Caco-2 (cell line): ENCODE data around the gene C2orf80. TPM values are rescaled to one million over a fixed set of nuclear protein-coding genes. Genes with fewer than 3 reads are reported as not detected.
"Not testable (repeated sequence)": the region's sequence is repeated elsewhere in the genome, so short reads cannot be mapped to it uniquely, and the experiment has no call there.

ENCODE experiments used
- BruUV-seq: library from RNA; stranded (reverse); fragments of 400-500 nt; replicated peaks from 2 replicates; lab custom pipeline; 2021; lab: Mats Ljungman, UMichigan
- CTCF ChIA-PET: fragments of 300-600 bp; sonication (Branson Sonifier 250); formaldehyde crosslinking; loops from one replicate; lab custom pipeline; 2022; ENCODE audit warnings: antibody characterized with exemption; lab: Charles Lee
- POLR2A ChIA-PET: fragments of 300-600 bp; sonication (Branson Sonifier 250); formaldehyde crosslinking; loops from one replicate; lab custom pipeline; 2022; ENCODE audit warnings: antibody characterized with exemption; lab: Charles Lee
- DNase-seq, 2 experiments: peaks; one replicate each; pipeline versions ENCODE4 v3.0.0 to v3.0.0-alpha.2; 2020 to 2022
- H3K27me3 ChIP-seq: replicated peaks from 2 replicates; pipeline ENCODE4 v1.6.0; 2011; ENCODE audit warnings: low read length; ENCODE audit not compliant: control insufficient read depth, insufficient read depth
- H3K36me3 ChIP-seq: 2 replicates; pipeline ENCODE4 v1.5.1; 2011; ENCODE audit warnings: low read length; ENCODE audit not compliant: control insufficient read depth, insufficient read depth
- H3K4me1 ChIP-seq: fragments of 250-450 bp; sonication (Bioruptor Pico); 2 replicates; pipeline ENCODE4 v1.5.1; 2020; ENCODE audit warnings: mild to moderate bottlenecking
- H3K4me3 ChIP-seq: 2 replicates; pipeline ENCODE4 v1.5.1; 2011; ENCODE audit warnings: low read depth, mild to moderate bottlenecking, control low read depth, low read length
- H3K9me3 ChIP-seq: fragments of 250-450 bp; sonication (Bioruptor Pico); 2 replicates; pipeline ENCODE4 v1.5.1; 2020; ENCODE audit warnings: mild to moderate bottlenecking, moderate library complexity
- H3K27ac Mint-ChIP-seq: one replicate; pipeline ENCODE4 v1.8.0; 2022; ENCODE audit warnings: mixed read lengths; ENCODE audit not compliant: unreplicated experiment
- H3K27me3 Mint-ChIP-seq: one replicate; pipeline ENCODE4 v1.8.0; 2022; ENCODE audit warnings: mixed read lengths; ENCODE audit not compliant: insufficient read depth, unreplicated experiment
- H3K36me3 Mint-ChIP-seq: one replicate; pipeline ENCODE4 v1.8.0; 2022; ENCODE audit warnings: mild to moderate bottlenecking, mixed read lengths; ENCODE audit not compliant: insufficient read depth, unreplicated experiment
- H3K4me1 Mint-ChIP-seq: one replicate; pipeline ENCODE4 v1.8.0; 2022; ENCODE audit warnings: low read depth, mixed read lengths; ENCODE audit not compliant: unreplicated experiment
- H3K4me3 Mint-ChIP-seq: one replicate; pipeline ENCODE4 v1.8.0; 2022; ENCODE audit warnings: mild to moderate bottlenecking, moderate library complexity, mixed read lengths; ENCODE audit not compliant: unreplicated experiment
- H3K9me3 Mint-ChIP-seq: one replicate; pipeline ENCODE4 v1.8.0; 2022; ENCODE audit warnings: mixed read lengths; ENCODE audit not compliant: unreplicated experiment
- intact Hi-C: fragments of 100-400 bp; cut with micrococcal nuclease; formaldehyde crosslinking; loops from one replicate; pipeline ENCODE4 v1.10.0; 2022; ENCODE audit not compliant: unreplicated experiment
- total RNA-seq: library from RNA; stranded (reverse); gene quantifications from 2 replicates; pipeline ENCODE4 v1.2.3, GENCODE V29; 2022
- TF ChIP-seq, protein P1 (sequence below), 2 experiments: fragments of 200-600 bp in 1 of 2; IDR thresholded peaks; 1 replicate in 1 of 2; 2 replicates in 1 of 2; pipeline versions ENCODE4 v1.5.1 to v1.8.0; 2011 to 2022; ENCODE audit warnings: antibody characterized with exemption in 1 of 2, control low read depth in 1 of 2, inconsistent platforms in 1 of 2, low read depth in 1 of 2, low read length in 1 of 2, mild to moderate bottlenecking in 1 of 2, moderate library complexity in 1 of 2; ENCODE audit not compliant: insufficient read depth in 1 of 2, severe bottlenecking in 1 of 2, unreplicated experiment in 1 of 2

The C2orf80 gene
- total RNA-seq, 1 experiment from 2014 or later = not detected

DNA sequence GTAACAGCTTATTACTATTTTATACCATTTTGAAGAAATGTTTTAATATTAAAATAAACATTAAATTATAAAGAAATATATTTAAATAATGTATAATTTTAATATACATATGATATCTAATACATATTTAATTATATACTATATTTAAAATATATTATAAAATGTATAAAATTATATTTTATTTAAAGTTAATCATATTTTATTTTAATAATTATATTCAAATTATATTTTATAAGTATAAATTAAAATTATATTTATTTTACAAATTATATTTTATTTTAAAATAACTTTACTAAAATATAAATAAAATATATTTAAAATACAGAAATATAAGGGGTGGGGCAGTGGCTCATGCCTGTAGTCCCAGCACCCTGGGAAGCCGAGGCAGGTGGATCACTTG is 67.6 kb downstream of the C2orf80 start:
- Histone ChIP-seq H3K27me3 (no peaks in the 10 kb centered on the region), H3K4me3 (no peak overlapping the region), H3K4me1 (peaks cover 36% of the 10 kb centered on the region), H3K9me3 (no peaks in the 10 kb centered on the region), H3K36me3 (no peaks in the 10 kb centered on the region)
- POLR2A ChIA-PET = no interaction called here
- H3K4me1 Mint-ChIP-seq = peaks cover 33% of the 10 kb centered on the region
- CTCF ChIA-PET = interaction anchor here (1.0 kb wide), 1 partner anchor 20 kb away, joined by 3 read pairs; no protein-coding TSS in a partner anchor
- BruUV-seq = no TSS peak
- TF ChIP-seq, protein P1, sequence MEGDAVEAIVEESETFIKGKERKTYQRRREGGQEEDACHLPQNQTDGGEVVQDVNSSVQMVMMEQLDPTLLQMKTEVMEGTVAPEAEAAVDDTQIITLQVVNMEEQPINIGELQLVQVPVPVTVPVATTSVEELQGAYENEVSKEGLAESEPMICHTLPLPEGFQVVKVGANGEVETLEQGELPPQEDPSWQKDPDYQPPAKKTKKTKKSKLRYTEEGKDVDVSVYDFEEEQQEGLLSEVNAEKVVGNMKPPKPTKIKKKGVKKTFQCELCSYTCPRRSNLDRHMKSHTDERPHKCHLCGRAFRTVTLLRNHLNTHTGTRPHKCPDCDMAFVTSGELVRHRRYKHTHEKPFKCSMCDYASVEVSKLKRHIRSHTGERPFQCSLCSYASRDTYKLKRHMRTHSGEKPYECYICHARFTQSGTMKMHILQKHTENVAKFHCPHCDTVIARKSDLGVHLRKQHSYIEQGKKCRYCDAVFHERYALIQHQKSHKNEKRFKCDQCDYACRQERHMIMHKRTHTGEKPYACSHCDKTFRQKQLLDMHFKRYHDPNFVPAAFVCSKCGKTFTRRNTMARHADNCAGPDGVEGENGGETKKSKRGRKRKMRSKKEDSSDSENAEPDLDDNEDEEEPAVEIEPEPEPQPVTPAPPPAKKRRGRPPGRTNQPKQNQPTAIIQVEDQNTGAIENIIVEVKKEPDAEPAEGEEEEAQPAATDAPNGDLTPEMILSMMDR (IDR thresholded peaks at IDR 0.05; ENCODE audit: insufficient read depth in 1 of 2, low read depth in 1 of 2, low read length in 1 of 2, severe bottlenecking in 1 of 2, unreplicated experiment in 1 of 2) = no peak
- no peak overlapping the region for H3K27ac Mint-ChIP-seq
- H3K27me3 Mint-ChIP-seq = no peaks in the 10 kb centered on the region
- H3K9me3 Mint-ChIP-seq = no peaks in the 10 kb centered on the region
- H3K36me3 Mint-ChIP-seq = peaks cover 24% of the 10 kb centered on the region
- intact Hi-C loops = no loop called here
- no peak for DNase-seq
- H3K4me3 Mint-ChIP-seq = no peak overlapping the region

GRCh38 chr2:208118918-208119317 is 70.9 kb downstream of the C2orf80 start:
- no peak for DNase-seq
- H3K4me3 ChIP-seq = no peak overlapping the region
- Mint-ChIP-seq H3K27ac (peak overlapping the region; percentile 79), H3K4me3 (no peak overlapping the region), H3K9me3 (no peaks in the 10 kb centered on the region), H3K36me3 (peaks cover 15% of the 10 kb centered on the region), H3K27me3 (no peaks in the 10 kb centered on the region), H3K4me1 (peaks cover 24% of the 10 kb centered on the region)
- H3K4me1 ChIP-seq = peaks cover 47% of the 10 kb centered on the region
- no peaks in the 10 kb centered on the region for H3K27me3 ChIP-seq
- no peaks in the 10 kb centered on the region for H3K9me3 ChIP-seq
- TF ChIP-seq, protein P1 (IDR thresholded peaks at IDR 0.05; ENCODE audit: insufficient read depth in 1 of 2, low read depth in 1 of 2, low read length in 1 of 2, severe bottlenecking in 1 of 2, unreplicated experiment in 1 of 2) = no peak
- CTCF ChIA-PET = no interaction called here
- intact Hi-C loops = loop anchor here (2.0 kb wide), 1 partner anchor 24 kb away; no protein-coding TSS in a partner anchor
- no peaks in the 10 kb centered on the region for H3K36me3 ChIP-seq
- POLR2A ChIA-PET = no interaction called here
- no TSS peak for BruUV-seq

- H3K27me3 ChIP-seq, CTCF ChIA-PET, POLR2A ChIA-PET, H3K4me3 ChIP-seq, H3K9me3 Mint-ChIP-seq, BruUV-seq, H3K9me3 ChIP-seq, H3K27me3 Mint-ChIP-seq, H3K36me3 ChIP-seq: not testable (repeated sequence)
- peak overlapping the region; percentile 63 for H3K4me3 Mint-ChIP-seq
- peaks cover 62% of the 10 kb centered on the region for H3K4me1 ChIP-seq
- peak overlapping the region; percentile 79 for H3K27ac Mint-ChIP-seq
- peaks cover 15% of the 10 kb centered on the region for H3K36me3 Mint-ChIP-seq
- peaks cover 36% of the 10 kb centered on the region for H3K4me1 Mint-ChIP-seq
- DNase-seq = peak; percentile 56 to 78
- intact Hi-C loops = loop anchor here (2.0 kb wide), 2 partner anchors 13 to 15 kb away; no protein-coding TSS in a partner anchor
Observed at GRCh38 chr2:208117390-208117789, 72.4 kb downstream of the C2orf80 start.

Other genes starting within 250 kb of the C2orf80 start
- 8.8 and 9.3 TPM in 2 replicates for gene PLEKHM3, start 164.5 kb downstream of the C2orf80 start, total RNA-seq
- gene CRYGD, start 65.5 kb downstream of the C2orf80 start, total RNA-seq = not detected in 2 replicates
- gene CRYGC, start 60.2 kb downstream of the C2orf80 start, total RNA-seq = not detected in 2 replicates
- not detected in 2 replicates for gene CRYGB, start 43.9 kb downstream of the C2orf80 start, total RNA-seq
- gene CRYGA, start 26.4 kb downstream of the C2orf80 start, total RNA-seq = not detected in 2 replicates
- gene IDH1, start 65.0 kb upstream of the C2orf80 start, total RNA-seq = 265 and 293 TPM in 2 replicates
- gene PIKFYVE, start 76.2 kb upstream of the C2orf80 start, total RNA-seq = 27.9 and 31.2 TPM in 2 replicates
- 0.32 and 1.3 TPM in 2 replicates for gene PTH2R, start 216.8 kb upstream of the C2orf80 start, total RNA-seq